HepG2 (cell line): Measurements from ENCODE around the gene ANKRD12. TPM values are rescaled to one million over a fixed set of nuclear protein-coding genes. Genes with fewer than 3 reads are reported as not detected.

Source experiments
- GTF3A ChIP-seq: sonication (generic); formaldehyde crosslinking; conservative IDR thresholded peaks from 2 replicates; pipeline ENCODE4 v1.4.0; 2020; ENCODE audit warnings: mild to moderate bottlenecking, missing genetic modification reagents
- MEIS1 ChIP-seq: sonication (generic); formaldehyde crosslinking; IDR thresholded peaks from 2 replicates; pipeline ENCODE4 v1.9.0; 2021; ENCODE audit warnings: mild to moderate bottlenecking, missing genetic modification reagents, moderate library complexity, borderline replicate concordance
- MLLT10 ChIP-seq: sonication (generic); formaldehyde crosslinking; IDR thresholded peaks from 2 replicates; pipeline ENCODE4 v1.4.0; 2020; ENCODE audit warnings: missing genetic modification reagents
- NFE2L2 ChIP-seq: fragments of 150-350 bp; IDR thresholded peaks from 2 replicates; pipeline ENCODE4 v1.6.1; 2014; ENCODE audit warnings: low read length
- PHB2 ChIP-seq: fragments of 450-650 bp; IDR thresholded peaks from 2 replicates; pipeline ENCODE4 v1.6.1; 2018; ENCODE audit not compliant: partially characterized antibody
- REPIN1 ChIP-seq: sonication (generic); formaldehyde crosslinking; IDR thresholded peaks from 2 replicates; pipeline ENCODE4 v1.8.0; 2022; ENCODE audit warnings: missing genetic modification reagents, low read depth, mild to moderate bottlenecking, borderline replicate concordance
- REXO4 ChIP-seq: sonication (generic); formaldehyde crosslinking; IDR thresholded peaks from 2 replicates; pipeline ENCODE4 v1.8.0; 2022; ENCODE audit warnings: missing genetic modification reagents, mild to moderate bottlenecking, borderline replicate concordance
- SMARCC2 ChIP-seq: fragments of 450-650 bp; IDR thresholded peaks from 2 replicates; pipeline ENCODE4 v1.6.1; 2017; ENCODE audit warnings: antibody characterized with exemption, mild to moderate bottlenecking
- SP5 ChIP-seq: IDR thresholded peaks from 2 replicates; pipeline ENCODE4 v1.6.1; 2016; ENCODE audit warnings: low read depth, borderline replicate concordance
- TCF7 ChIP-seq: sonication (generic); IDR thresholded peaks from 2 replicates; pipeline ENCODE4 v1.6.1; 2016; ENCODE audit warnings: antibody characterized with exemption, low read depth
- ZNF10 ChIP-seq: sonication (generic); formaldehyde crosslinking; IDR thresholded peaks from 2 replicates; pipeline ENCODE4 v1.4.0; 2020; ENCODE audit warnings: mild to moderate bottlenecking, low read depth, missing genetic modification reagents, borderline replicate concordance
- ZNF160 ChIP-seq: sonication (generic); formaldehyde crosslinking; IDR thresholded peaks from 2 replicates; pipeline ENCODE4 v1.8.0; 2022; ENCODE audit warnings: mild to moderate bottlenecking, inconsistent platforms, missing genetic modification reagents
- ZNF557 ChIP-seq: sonication (generic); formaldehyde crosslinking; IDR thresholded peaks from 2 replicates; pipeline ENCODE4 v1.4.0; 2020; ENCODE audit warnings: missing genetic modification reagents
- ZNF564 ChIP-seq: sonication (generic); formaldehyde crosslinking; IDR thresholded peaks from 2 replicates; pipeline ENCODE4 v1.8.1; 2023; ENCODE audit warnings: mild to moderate bottlenecking, missing genetic modification reagents
- ZNF883 ChIP-seq: sonication (generic); formaldehyde crosslinking; IDR thresholded peaks from 2 replicates; pipeline ENCODE4 v1.5.1; 2020; ENCODE audit warnings: mild to moderate bottlenecking, missing genetic modification reagents; ENCODE audit errors: not compliant biosample characterization
- polyA plus RNA-seq, 8 experiments: library from polyadenylated mRNA; depleted of rRNA in 3 of 8; stranded (reverse) in 7 of 8; unstranded in 1 of 8; fragments of >200 nt; fragmentation: Illumina TruSeq in 4 of 8; extraction: Trizol in 4 of 8; gene quantifications; 2 replicates each; pipeline versions ENCODE4 v1.2.1 to v1.2.3, GENCODE V29; 2011 to 2016; ENCODE audit warnings: low read depth in 4 of 8, missing spikeins in 1 of 8, mixed read lengths in 1 of 8; ENCODE audit not compliant: insufficient read depth in 1 of 8
- total RNA-seq, 5 experiments: library from RNA; depleted of rRNA; stranded (reverse); fragments of >200 nt; fragmentation: Illumina TruSeq; extraction: Trizol; gene quantifications; 2 replicates each; pipeline ENCODE4 v1.2.3, GENCODE V29; 2016; ENCODE audit warnings: low read depth in 1 of 5
- TF ChIP-seq, protein P1 (sequence below): IDR thresholded peaks from 2 replicates; pipeline ENCODE4 v1.6.1; 2018; ENCODE audit warnings: missing genetic modification reagents
- TF ChIP-seq, protein P2 (sequence below): sonication (generic); formaldehyde crosslinking; IDR thresholded peaks from 2 replicates; pipeline ENCODE4 v1.8.0; 2022; ENCODE audit warnings: mild to moderate bottlenecking, missing genetic modification reagents, moderate library complexity
- TF ChIP-seq, protein P3 (sequence below): sonication (generic); formaldehyde crosslinking; IDR thresholded peaks from 2 replicates; pipeline ENCODE4 v1.5.0; 2020; ENCODE audit warnings: missing genetic modification reagents
- TF ChIP-seq, protein P4 (sequence below): sonication (generic); formaldehyde crosslinking; IDR thresholded peaks from 2 replicates; pipeline ENCODE4 v1.9.0; 2022; ENCODE audit warnings: missing genetic modification reagents, mild to moderate bottlenecking, borderline replicate concordance
- TF ChIP-seq, protein P5 (sequence below): sonication (generic); formaldehyde crosslinking; IDR thresholded peaks from 2 replicates; pipeline ENCODE4 v1.4.0; 2020; ENCODE audit warnings: mild to moderate bottlenecking, missing genetic modification reagents
- TF ChIP-seq, protein P6 (sequence below): IDR thresholded peaks from 2 replicates; pipeline ENCODE4 v1.6.1; 2016; ENCODE audit warnings: missing genetic modification reagents, missing compliant biosample characterization

ANKRD12 gene
- total and polyA plus RNA-seq, 2 of the 13 experiments (the other 11 are each of a cell fraction or from before 2014, with no cell fraction given): 6.0 to 23.2 TPM

DNA sequence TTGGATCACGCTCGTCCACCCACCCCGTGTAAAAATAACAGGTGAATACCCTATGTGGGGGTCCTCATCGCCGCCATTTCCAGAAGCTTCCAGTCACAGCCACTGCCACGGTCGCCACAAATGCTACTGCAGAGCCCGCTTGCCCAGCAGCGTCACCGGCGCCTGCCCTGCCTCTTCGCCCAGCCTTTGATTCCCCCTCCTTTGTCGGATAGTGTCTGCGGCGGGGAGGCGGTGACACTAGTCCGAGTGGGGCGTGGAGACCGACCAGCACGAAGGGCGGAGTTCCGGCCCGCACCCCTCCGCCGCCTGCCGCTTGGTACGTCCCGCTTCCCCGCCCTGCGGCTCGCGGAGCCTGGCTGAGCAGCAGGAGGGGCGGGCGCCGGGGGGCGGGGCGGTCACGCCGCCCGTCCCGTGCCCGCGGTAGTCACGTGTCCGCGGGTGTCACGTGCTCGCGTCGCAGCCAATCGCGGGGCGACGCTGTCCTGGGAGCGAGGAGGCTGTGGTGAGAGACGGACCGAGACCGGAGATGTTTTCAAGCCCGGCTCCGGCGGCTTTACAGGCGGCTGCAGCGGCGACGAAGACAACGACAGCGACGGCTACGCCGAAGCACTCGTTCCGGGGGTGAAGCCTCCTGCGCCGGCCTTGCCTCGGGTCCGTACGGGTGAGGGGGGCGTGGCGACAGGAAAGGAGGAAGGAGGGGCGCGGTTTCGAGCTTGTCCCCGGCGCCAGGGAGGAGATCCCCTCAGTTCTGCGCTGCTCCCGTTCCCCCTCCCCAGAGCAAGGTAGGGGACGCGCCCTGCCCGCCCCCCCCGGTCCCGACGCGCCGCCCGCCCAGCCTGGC lies at the start of gene ANKRD12 (continued):
- TF ChIP-seq, protein P1, sequence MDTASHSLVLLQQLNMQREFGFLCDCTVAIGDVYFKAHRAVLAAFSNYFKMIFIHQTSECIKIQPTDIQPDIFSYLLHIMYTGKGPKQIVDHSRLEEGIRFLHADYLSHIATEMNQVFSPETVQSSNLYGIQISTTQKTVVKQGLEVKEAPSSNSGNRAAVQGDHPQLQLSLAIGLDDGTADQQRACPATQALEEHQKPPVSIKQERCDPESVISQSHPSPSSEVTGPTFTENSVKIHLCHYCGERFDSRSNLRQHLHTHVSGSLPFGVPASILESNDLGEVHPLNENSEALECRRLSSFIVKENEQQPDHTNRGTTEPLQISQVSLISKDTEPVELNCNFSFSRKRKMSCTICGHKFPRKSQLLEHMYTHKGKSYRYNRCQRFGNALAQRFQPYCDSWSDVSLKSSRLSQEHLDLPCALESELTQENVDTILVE (CRISPR knock-in tag): peak; percentile 94
- peak; percentile 34; the same call in 1 of the 2 replicates for TF ChIP-seq ZNF557
- TF ChIP-seq MLLT10: no peak
- TF ChIP-seq, protein P2, sequence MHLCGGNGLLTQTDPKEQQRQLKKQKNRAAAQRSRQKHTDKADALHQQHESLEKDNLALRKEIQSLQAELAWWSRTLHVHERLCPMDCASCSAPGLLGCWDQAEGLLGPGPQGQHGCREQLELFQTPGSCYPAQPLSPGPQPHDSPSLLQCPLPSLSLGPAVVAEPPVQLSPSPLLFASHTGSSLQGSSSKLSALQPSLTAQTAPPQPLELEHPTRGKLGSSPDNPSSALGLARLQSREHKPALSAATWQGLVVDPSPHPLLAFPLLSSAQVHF (CRISPR knock-in tag): peak; percentile 70; the same call in 1 of the 2 replicates
- TF ChIP-seq REXO4 (CRISPR knock-in tag): no peak
- TF ChIP-seq ZNF10 (CRISPR knock-in tag): no peak
- peak; percentile 82 for TF ChIP-seq ZNF883 (CRISPR knock-in tag)
- TF ChIP-seq SMARCC2: no peak
- TF ChIP-seq, protein P3, sequence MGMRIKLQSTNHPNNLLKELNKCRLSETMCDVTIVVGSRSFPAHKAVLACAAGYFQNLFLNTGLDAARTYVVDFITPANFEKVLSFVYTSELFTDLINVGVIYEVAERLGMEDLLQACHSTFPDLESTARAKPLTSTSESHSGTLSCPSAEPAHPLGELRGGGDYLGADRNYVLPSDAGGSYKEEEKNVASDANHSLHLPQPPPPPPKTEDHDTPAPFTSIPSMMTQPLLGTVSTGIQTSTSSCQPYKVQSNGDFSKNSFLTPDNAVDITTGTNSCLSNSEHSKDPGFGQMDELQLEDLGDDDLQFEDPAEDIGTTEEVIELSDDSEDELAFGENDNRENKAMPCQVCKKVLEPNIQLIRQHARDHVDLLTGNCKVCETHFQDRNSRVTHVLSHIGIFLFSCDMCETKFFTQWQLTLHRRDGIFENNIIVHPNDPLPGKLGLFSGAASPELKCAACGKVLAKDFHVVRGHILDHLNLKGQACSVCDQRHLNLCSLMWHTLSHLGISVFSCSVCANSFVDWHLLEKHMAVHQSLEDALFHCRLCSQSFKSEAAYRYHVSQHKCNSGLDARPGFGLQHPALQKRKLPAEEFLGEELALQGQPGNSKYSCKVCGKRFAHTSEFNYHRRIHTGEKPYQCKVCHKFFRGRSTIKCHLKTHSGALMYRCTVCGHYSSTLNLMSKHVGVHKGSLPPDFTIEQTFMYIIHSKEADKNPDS (CRISPR knock-in tag): no peak
- TF ChIP-seq, protein P4, sequence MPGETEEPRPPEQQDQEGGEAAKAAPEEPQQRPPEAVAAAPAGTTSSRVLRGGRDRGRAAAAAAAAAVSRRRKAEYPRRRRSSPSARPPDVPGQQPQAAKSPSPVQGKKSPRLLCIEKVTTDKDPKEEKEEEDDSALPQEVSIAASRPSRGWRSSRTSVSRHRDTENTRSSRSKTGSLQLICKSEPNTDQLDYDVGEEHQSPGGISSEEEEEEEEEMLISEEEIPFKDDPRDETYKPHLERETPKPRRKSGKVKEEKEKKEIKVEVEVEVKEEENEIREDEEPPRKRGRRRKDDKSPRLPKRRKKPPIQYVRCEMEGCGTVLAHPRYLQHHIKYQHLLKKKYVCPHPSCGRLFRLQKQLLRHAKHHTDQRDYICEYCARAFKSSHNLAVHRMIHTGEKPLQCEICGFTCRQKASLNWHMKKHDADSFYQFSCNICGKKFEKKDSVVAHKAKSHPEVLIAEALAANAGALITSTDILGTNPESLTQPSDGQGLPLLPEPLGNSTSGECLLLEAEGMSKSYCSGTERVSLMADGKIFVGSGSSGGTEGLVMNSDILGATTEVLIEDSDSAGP (CRISPR knock-in tag): peak; percentile 86
- TF ChIP-seq ZNF160 (CRISPR knock-in tag): peak; percentile 56; the same call in 1 of the 2 replicates
- TF ChIP-seq SP5 (CRISPR knock-in tag): peak; percentile 96
- peak; percentile 92; the same call in 1 of the 2 replicates for TF ChIP-seq GTF3A (CRISPR knock-in tag)
- no peak; the same call in none of the 2 replicates for TF ChIP-seq ZNF564 (CRISPR knock-in tag)
- peak; percentile 20; the same call in 1 of the 2 replicates for TF ChIP-seq REPIN1 (CRISPR knock-in tag)
- no peak for TF ChIP-seq PHB2
- TF ChIP-seq, protein P5, sequence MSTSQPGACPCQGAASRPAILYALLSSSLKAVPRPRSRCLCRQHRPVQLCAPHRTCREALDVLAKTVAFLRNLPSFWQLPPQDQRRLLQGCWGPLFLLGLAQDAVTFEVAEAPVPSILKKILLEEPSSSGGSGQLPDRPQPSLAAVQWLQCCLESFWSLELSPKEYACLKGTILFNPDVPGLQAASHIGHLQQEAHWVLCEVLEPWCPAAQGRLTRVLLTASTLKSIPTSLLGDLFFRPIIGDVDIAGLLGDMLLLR: peak; percentile 41; the same call in 1 of the 2 replicates
- TF ChIP-seq, protein P6, sequence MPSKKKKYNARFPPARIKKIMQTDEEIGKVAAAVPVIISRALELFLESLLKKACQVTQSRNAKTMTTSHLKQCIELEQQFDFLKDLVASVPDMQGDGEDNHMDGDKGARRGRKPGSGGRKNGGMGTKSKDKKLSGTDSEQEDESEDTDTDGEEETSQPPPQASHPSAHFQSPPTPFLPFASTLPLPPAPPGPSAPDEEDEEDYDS (CRISPR knock-in tag): no peak
- no peak for TF ChIP-seq NFE2L2
- no peak; the same call in 1 of the 2 replicates for TF ChIP-seq MEIS1 (CRISPR knock-in tag)
- no peak for TF ChIP-seq TCF7
